Neuronal stem cell (in vitro differentiated cells): ENCODE measurements around the gene CTDP1.

Source experiments
- DNase-seq: peaks from one replicate; pipeline ENCODE4 v3.0.0-alpha.2; 2013; ENCODE audit warnings: low spot score
- H2AFZ ChIP-seq: one replicate; pipeline ENCODE4 v1.6.1; 2013; ENCODE audit warnings: mild to moderate bottlenecking, low read length, inconsistent platforms
- H2AK5ac ChIP-seq: 2 replicates; pipeline ENCODE4 v1.6.1; 2013; ENCODE audit warnings: low read depth, mild to moderate bottlenecking, inconsistent platforms, low read length, moderate library complexity, mixed read lengths
- H2BK120ac ChIP-seq: 2 replicates; pipeline ENCODE4 v1.6.1; 2013; ENCODE audit warnings: low read depth, mild to moderate bottlenecking, inconsistent platforms, low read length, moderate library complexity, mixed read lengths
- H2BK12ac ChIP-seq: one replicate; pipeline ENCODE4 v1.6.1; 2013; ENCODE audit warnings: low read length, inconsistent platforms
- H2BK15ac ChIP-seq: 2 replicates; pipeline ENCODE4 v1.6.1; 2013; ENCODE audit warnings: mild to moderate bottlenecking, low read length, inconsistent platforms, mixed read lengths
- H2BK5ac ChIP-seq: one replicate; pipeline ENCODE4 v1.6.1; 2013; ENCODE audit warnings: inconsistent platforms, mild to moderate bottlenecking, low read length, moderate library complexity
- H3K14ac ChIP-seq: one replicate; pipeline ENCODE4 v1.6.1; 2013; ENCODE audit warnings: low read length, inconsistent platforms
- H3K18ac ChIP-seq: 2 replicates; pipeline ENCODE4 v1.6.1; 2013; ENCODE audit warnings: low read length, inconsistent platforms
- H3K23ac ChIP-seq: 2 replicates; pipeline ENCODE4 v1.6.1; 2013; ENCODE audit warnings: low read depth, mild to moderate bottlenecking, mixed read lengths, low read length, inconsistent platforms; ENCODE audit not compliant: poor library complexity
- H3K27ac ChIP-seq: replicated peaks from 3 replicates; pipeline ENCODE4 v1.5.1; 2013; ENCODE audit warnings: low read length, inconsistent platforms
- H3K27me3 ChIP-seq, 3 experiments: 2 replicates each; pipeline ENCODE4 v1.6.1; 2013; ENCODE audit warnings: low read length in 3 of 3, mild to moderate bottlenecking in 2 of 3, inconsistent platforms in 1 of 3, low read depth in 1 of 3, mixed read lengths in 1 of 3, moderate library complexity in 1 of 3; ENCODE audit not compliant: control insufficient read depth in 3 of 3, insufficient read depth in 3 of 3
- H3K36me3 ChIP-seq, 2 donors: replicated peaks in 1 of 2; 2 replicates each; pipeline ENCODE4 v1.6.1; 2013; ENCODE audit warnings: low read length in 2 of 2; ENCODE audit not compliant: control insufficient read depth in 2 of 2, insufficient read depth in 2 of 2
- H3K4ac ChIP-seq: 2 replicates; pipeline ENCODE4 v1.6.1; 2013; ENCODE audit warnings: inconsistent platforms, mild to moderate bottlenecking, low read length, moderate library complexity
- H3K4me1 ChIP-seq, 2 donors: 1 replicate in 1 of 2; 2 replicates in 1 of 2; pipeline ENCODE4 v1.6.1; 2013; ENCODE audit warnings: low read length in 2 of 2, low read depth in 1 of 2; ENCODE audit not compliant: control insufficient read depth in 2 of 2, insufficient read depth in 1 of 2
- H3K4me2 ChIP-seq: one replicate; pipeline ENCODE4 v1.6.1; 2013; ENCODE audit warnings: mild to moderate bottlenecking, low read length, inconsistent platforms; ENCODE audit not compliant: insufficient read depth, poor library complexity, severe bottlenecking
- H3K4me3 ChIP-seq, 2 donors: 2 replicates each; pipeline ENCODE4 v1.5.1; 2013; ENCODE audit warnings: low read length in 2 of 2, mild to moderate bottlenecking in 2 of 2, inconsistent platforms in 1 of 2, moderate library complexity in 1 of 2
- H3K79me1 ChIP-seq: one replicate; pipeline ENCODE4 v1.6.1; 2013; ENCODE audit warnings: low read depth, mild to moderate bottlenecking, inconsistent platforms, low read length, moderate library complexity
- H3K9ac ChIP-seq: one replicate; pipeline ENCODE4 v1.6.1; 2013; ENCODE audit warnings: mild to moderate bottlenecking, low read depth, low read length, inconsistent platforms; ENCODE audit not compliant: poor library complexity
- H3K9me3 ChIP-seq, 2 donors: replicated peaks in 1 of 2; 2 replicates each; pipeline versions ENCODE3 to v1.6.1; 2013; ENCODE audit warnings: low read length in 2 of 2, mild to moderate bottlenecking in 2 of 2, inconsistent platforms in 1 of 2, low read depth in 1 of 2, mixed read lengths in 1 of 2, moderate library complexity in 1 of 2; ENCODE audit not compliant: control insufficient read depth in 2 of 2, insufficient read depth in 1 of 2
- H4K8ac ChIP-seq: one replicate; pipeline ENCODE4 v1.6.1; 2013; ENCODE audit warnings: low read depth, mild to moderate bottlenecking, inconsistent platforms, low read length, moderate library complexity
- H4K91ac ChIP-seq: one replicate; pipeline ENCODE4 v1.6.1; 2013; ENCODE audit warnings: low read length, low read depth, mild to moderate bottlenecking, inconsistent platforms; ENCODE audit not compliant: poor library complexity
- WGBS, 2 donors: extraction: QIAGEN DNeasy Blood & Tissue Kit; methylation state at CpG; one replicate each; pipeline ENCODE4 v1.1.7; 2013; ENCODE audit warnings: missing lambda C conversion rate in 2 of 2, mixed read lengths in 1 of 2; ENCODE audit not compliant: insufficient read length in 2 of 2, insufficient replicate concordance in 1 of 2; ENCODE audit errors: extremely low coverage in 2 of 2; 5-methylcytosine and 5-hydroxymethylcytosine counted together

CTDP1 gene

GRCh38 chr18:79724299-79725080, 44.9 kb downstream of the CTDP1 start:
- Histone ChIP-seq H4K8ac (no peak overlapping the region), H4K91ac (no peak overlapping the region), H3K36me3 (peaks cover 28 to 89% of the 10 kb centered on the region in 2 donors), H3K4me3 (no peak overlapping the region), H3K79me1 (peaks cover 3% of the 10 kb centered on the region), H2AK5ac (no peak overlapping the region), H3K4me1 (no peaks in the 10 kb centered on the region), H2AFZ (no peak overlapping the region), H3K14ac (no peak overlapping the region), H3K4me2 (no peak overlapping the region), H3K23ac (no peak overlapping the region), H2BK15ac (no peak overlapping the region), H3K9me3 (peaks cover 10 to 20% of the 10 kb centered on the region in 2 donors), H2BK120ac (no peak overlapping the region), H3K9ac (no peak overlapping the region), H3K27ac (no peak overlapping the region), H3K18ac (no peak overlapping the region), H2BK12ac (no peak overlapping the region), H2BK5ac (no peak overlapping the region), H3K4ac (no peak overlapping the region), H3K27me3 (no peaks in the 10 kb centered on the region)
- no CpG with 5 or more reads among the region's 15 CpGs for WGBS, 2 donors
- DNase-seq, result no peak

- Histone ChIP-seq H3K9ac (no peak overlapping the region), H4K8ac (no peak overlapping the region), H2BK120ac (no peak overlapping the region), H3K23ac (no peak overlapping the region), H3K27me3 (no peaks in the 10 kb centered on the region), H3K9me3 (peaks cover 17 to 30% of the 10 kb centered on the region in 2 donors), H2AFZ (no peak overlapping the region), H3K36me3 (peaks cover 25 to 89% of the 10 kb centered on the region in 2 donors), H2BK12ac (no peak overlapping the region), H2AK5ac (no peak overlapping the region), H3K4me2 (no peak overlapping the region), H2BK15ac (no peak overlapping the region), H3K18ac (no peak overlapping the region), H3K4me3 (no peak overlapping the region), H4K91ac (no peak overlapping the region), H3K27ac (no peak overlapping the region), H3K4me1 (no peaks in the 10 kb centered on the region), H3K4ac (no peak overlapping the region), H2BK5ac (no peak overlapping the region), H3K79me1 (peaks cover 3% of the 10 kb centered on the region), H3K14ac (no peak overlapping the region)
- WGBS, 2 donors, result no CpG with 5 or more reads among the region's 15 CpGs
- DNase-seq, result no peak
Observed at GRCh38 chr18:79725486-79725885, 45.9 kb downstream of the CTDP1 start.

DNA sequence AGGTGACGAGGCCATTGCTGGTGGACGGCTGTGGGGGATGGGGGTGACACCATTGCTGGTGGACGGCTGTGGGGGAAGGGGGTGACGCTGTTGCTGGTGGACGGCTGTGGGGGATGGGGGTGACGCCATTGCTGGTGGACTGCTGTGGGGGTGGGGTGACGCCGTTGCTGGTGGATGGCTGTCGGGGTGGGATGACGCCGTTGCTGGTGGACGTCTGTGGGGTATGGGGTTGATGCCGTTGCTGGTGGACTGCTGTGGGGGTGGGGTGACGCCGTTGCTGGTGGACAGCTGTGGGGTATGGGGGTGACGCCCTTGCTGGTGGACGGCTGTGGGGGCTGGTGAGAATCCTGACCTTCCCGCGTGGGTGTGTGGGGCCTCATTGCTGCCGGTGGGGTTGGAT, 47.1 kb downstream of the CTDP1 start:
- Histone ChIP-seq H3K4me3 (no peak overlapping the region), H3K27me3 (no peaks in the 10 kb centered on the region), H3K18ac (peak overlapping the region; percentile 62), H4K8ac (no peak overlapping the region), H3K9ac (no peak overlapping the region), H3K23ac (peak overlapping the region; percentile 23), H3K9me3 (peaks cover 29 to 42% of the 10 kb centered on the region in 2 donors), H3K4ac (no peak overlapping the region), H3K14ac (no peak overlapping the region), H3K79me1 (peaks cover 3% of the 10 kb centered on the region), H2BK5ac (no peak overlapping the region), H2BK15ac (no peak overlapping the region), H4K91ac (no peak overlapping the region), H2BK12ac (no peak overlapping the region), H3K4me2 (no peak overlapping the region), H3K4me1 (no peaks in the 10 kb centered on the region), H2BK120ac (no peak overlapping the region), H3K27ac (no peak overlapping the region), H3K36me3 (peaks cover 29 to 91% of the 10 kb centered on the region in 2 donors), H2AK5ac (no peak overlapping the region), H2AFZ (no peak overlapping the region)
- no CpG with 5 or more reads among the region's 20 CpGs for WGBS, 2 donors
- no peak for DNase-seq

- no peak overlapping the region for H2BK5ac ChIP-seq
- no peak overlapping the region for H2BK120ac ChIP-seq
- H3K18ac ChIP-seq, result peak overlapping the region; percentile 30
- H3K4me2 ChIP-seq, result no peak overlapping the region
- H4K8ac ChIP-seq, result no peak overlapping the region
- no peak overlapping the region for H2BK15ac ChIP-seq
- no peak overlapping the region for H3K27ac ChIP-seq
- WGBS, 2 donors, result 100% methylated on average over 4 of the region's 33 CpGs; no CpG with 5 or more reads in 1 of the 2 donors
- peak overlapping the region in 1 of 2 donors; percentile 5 for H3K4me3 ChIP-seq
- no peak overlapping the region for H2BK12ac ChIP-seq
- H4K91ac ChIP-seq, result no peak overlapping the region
- no peak overlapping the region for H3K9ac ChIP-seq
- no peak overlapping the region for H2AK5ac ChIP-seq
- peaks cover 3% of the 10 kb centered on the region for H3K79me1 ChIP-seq
- peaks cover 34 to 93% of the 10 kb centered on the region in 2 donors for H3K36me3 ChIP-seq
- no peaks in the 10 kb centered on the region for H3K4me1 ChIP-seq
- H3K4ac ChIP-seq, result no peak overlapping the region
- H3K23ac ChIP-seq, result no peak overlapping the region
- no peak for DNase-seq
- H2AFZ ChIP-seq, result no peak overlapping the region
- no peaks in the 10 kb centered on the region for H3K27me3 ChIP-seq
- H3K14ac ChIP-seq, result no peak overlapping the region
- H3K9me3 ChIP-seq, result peaks cover 33 to 47% of the 10 kb centered on the region in 2 donors
Observed at GRCh38 chr18:79727211-79727610, 47.6 kb downstream of the CTDP1 start.
